ENCODE data around the gene HDAC2.
"Not testable (repeated sequence)": the region's sequence is repeated elsewhere in the genome, so short reads cannot be mapped to it uniquely, and the experiment has no call there.

Gene HDAC2

GRCh38 chr6:113970805-113971676 is at the start of gene HDAC2:
HDAC2 (minus strand) TSS chr6:113971148; CDS start chr6:113970908, 240 bp downstream.
- peak; percentile 45 for DNase-seq (ENCODE audit: low read depth)
- peak within 1 kb of the TSS; percentile 94 for H3K4me3 ChIP-seq (ENCODE audit: low read depth, low read length)

GRCh38 chr6:114020196-114020595 is 49.2 kb upstream of the HDAC2 start:
- no peak overlapping the region for H3K4me3 ChIP-seq (ENCODE audit: low read depth, low read length)
- no peak for DNase-seq (ENCODE audit: low read depth)

- DNase-seq (ENCODE audit: low read depth); H3K4me3 ChIP-seq (ENCODE audit: low read depth, low read length): not testable (repeated sequence)
These were observed 46.2 kb upstream of the HDAC2 start for GRCh38 chr6:114017146-114017545.

DNA sequence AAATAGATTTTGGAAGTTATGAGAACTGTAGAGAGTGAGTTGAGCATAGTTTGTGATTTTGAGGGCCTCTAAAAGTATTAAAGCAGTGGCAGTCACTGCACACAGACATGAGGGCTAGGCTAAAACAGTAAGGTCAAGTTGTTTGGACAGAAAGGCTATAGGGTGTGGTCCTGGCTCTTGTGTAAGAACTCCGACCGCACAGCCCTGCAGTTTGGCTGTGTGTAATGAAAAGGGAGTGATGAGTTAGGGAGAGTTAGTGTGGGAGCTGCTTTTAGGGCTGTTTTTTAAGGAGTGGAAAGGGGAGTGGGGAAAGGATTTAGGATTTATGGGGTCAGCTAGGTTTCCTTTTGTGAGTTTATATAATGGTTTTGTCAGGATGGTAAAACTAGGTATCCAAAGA is 43.2 kb upstream of the HDAC2 start:
- DNase-seq (ENCODE audit: low read depth); H3K4me3 ChIP-seq (ENCODE audit: low read depth, low read length): not testable (repeated sequence)

GRCh38 chr6:114011486-114011885 is 40.5 kb upstream of the HDAC2 start:
- DNase-seq (ENCODE audit: low read depth); H3K4me3 ChIP-seq (ENCODE audit: low read depth, low read length): not testable (repeated sequence)

- no peak for DNase-seq (ENCODE audit: low read depth)
- H3K4me3 ChIP-seq (ENCODE audit: low read depth, low read length): no peak overlapping the region
These were observed 39.6 kb upstream of the HDAC2 start for GRCh38 chr6:114010540-114010939.

DNA sequence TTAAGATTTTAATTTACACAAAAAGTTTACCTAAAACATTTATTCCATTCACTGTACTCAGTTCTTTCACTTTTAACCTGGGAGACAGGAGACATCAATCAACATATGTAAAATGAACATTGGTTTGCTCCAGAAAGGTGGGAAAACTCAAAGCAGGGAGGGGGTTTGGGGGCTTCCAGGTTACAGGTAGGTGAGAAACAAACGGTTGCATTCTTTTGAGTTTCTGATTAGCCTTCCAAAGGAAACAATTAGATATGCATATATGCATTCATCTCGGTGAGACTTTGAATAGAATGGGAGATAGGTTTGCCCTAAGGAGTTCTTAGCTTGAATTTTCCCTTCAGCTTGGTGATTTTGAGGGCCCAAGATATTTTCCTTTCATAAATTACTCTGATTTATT is 38.2 kb upstream of the HDAC2 start:
- H3K4me3 ChIP-seq (ENCODE audit: low read depth, low read length): no peak overlapping the region
- no peak for DNase-seq (ENCODE audit: low read depth)

DNA sequence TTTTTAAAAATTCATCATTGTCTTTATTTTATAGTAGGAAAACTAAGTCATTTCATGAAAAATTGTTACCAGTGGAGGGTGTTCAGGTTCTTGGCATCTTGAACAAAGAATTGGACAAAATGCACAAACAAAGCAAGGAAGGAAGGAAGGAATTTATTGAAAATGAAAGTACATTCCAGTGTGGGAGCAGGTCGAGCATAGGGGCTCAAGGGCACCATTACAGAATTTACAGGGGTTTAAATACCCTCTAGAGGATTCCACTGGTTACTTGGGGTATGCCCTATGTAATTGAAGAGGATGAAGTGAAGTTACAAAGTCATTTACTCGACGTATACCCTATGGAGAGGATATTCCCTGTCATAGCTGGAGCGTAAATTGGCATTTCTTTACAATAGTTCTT is 37.4 kb upstream of the HDAC2 start:
- DNase-seq (ENCODE audit: low read depth): no peak
- H3K4me3 ChIP-seq (ENCODE audit: low read depth, low read length): no peak overlapping the region

- H3K4me3 ChIP-seq (ENCODE audit: low read depth, low read length): no peak overlapping the region
- DNase-seq (ENCODE audit: low read depth): no peak
These were observed 36.6 kb upstream of the HDAC2 start for GRCh38 chr6:114007516-114007915.

- no peak overlapping the region for H3K4me3 ChIP-seq (ENCODE audit: low read depth, low read length)
- no peak for DNase-seq (ENCODE audit: low read depth)
These were observed 30.4 kb upstream of the HDAC2 start for GRCh38 chr6:114001354-114001753.

DNA sequence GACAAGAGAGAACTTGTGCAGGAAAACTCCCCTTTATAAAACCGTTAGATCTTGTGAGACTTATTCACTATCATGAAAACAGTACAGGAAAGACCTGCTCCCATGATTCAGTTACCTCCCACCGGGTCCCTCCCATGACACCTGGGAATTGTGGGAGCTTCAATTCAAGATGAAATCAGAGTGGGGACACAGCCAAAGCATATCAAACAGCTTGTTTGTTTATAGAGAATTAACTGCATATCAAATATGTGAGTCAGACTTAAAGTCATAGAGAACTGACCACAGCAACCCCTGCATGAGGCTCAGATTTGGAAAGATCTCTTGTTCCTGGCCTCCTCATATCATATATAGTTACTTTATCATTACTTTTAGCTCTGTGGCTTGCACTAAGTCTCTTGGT is 29.1 kb upstream of the HDAC2 start:
- no peak overlapping the region for H3K4me3 ChIP-seq (ENCODE audit: low read depth, low read length)
- peak; percentile 27 for DNase-seq (ENCODE audit: low read depth)

DNA sequence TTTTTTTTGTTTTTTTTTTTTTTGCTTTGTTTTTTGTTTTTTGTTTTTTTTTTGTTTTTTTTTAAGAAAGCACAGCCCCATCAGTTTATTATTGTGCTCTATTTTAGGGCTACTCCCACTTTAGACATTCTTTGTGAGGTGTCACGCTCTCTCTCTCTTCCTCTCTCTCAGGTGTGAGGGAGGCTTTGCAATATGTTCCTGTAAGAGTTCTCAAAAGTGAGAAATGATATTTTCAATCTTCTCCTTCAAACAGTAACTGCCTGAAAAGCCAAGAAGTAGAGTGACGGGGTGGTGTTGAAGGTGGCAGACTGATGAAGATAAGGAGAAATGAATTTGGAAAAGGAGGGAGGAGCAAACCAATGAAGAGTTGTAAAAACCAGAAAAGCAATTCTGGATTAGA is 28.3 kb upstream of the HDAC2 start:
- no peak for DNase-seq (ENCODE audit: low read depth)
- no peak overlapping the region for H3K4me3 ChIP-seq (ENCODE audit: low read depth, low read length)

DNA sequence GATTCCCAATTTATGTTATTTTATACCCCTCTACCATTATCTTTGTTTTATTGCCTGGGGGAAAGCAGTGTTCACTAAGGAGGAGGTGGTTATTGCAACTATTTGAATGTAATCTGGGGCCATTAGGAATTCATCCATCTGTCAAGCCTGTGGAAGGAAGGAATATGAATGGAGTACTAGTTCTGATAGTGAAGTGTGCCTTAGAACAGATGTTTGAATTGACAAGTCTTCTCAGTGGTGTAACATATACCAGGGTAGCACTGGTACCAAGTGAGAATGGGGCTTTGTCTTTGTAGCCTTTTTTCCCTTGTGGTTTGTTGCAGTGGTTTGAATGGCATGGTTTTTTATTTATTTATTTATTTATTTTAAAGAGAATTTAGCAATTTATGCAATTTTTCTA is 27.9 kb upstream of the HDAC2 start:
- no peak for DNase-seq (ENCODE audit: low read depth)
- H3K4me3 ChIP-seq (ENCODE audit: low read depth, low read length): no peak overlapping the region

GRCh38 chr6:113997116-113997515 is 26.2 kb upstream of the HDAC2 start:
- DNase-seq (ENCODE audit: low read depth): peak; percentile 57
- H3K4me3 ChIP-seq (ENCODE audit: low read depth, low read length): no peak overlapping the region

GRCh38 chr6:113995634-113996033 is 24.7 kb upstream of the HDAC2 start:
- DNase-seq (ENCODE audit: low read depth): peak; percentile 96
- no peak overlapping the region for H3K4me3 ChIP-seq (ENCODE audit: low read depth, low read length)

GRCh38 chr6:113994934-113995342 is 24.0 kb upstream of the HDAC2 start:
- peak; percentile 77 for DNase-seq (ENCODE audit: low read depth)
- no peak overlapping the region for H3K4me3 ChIP-seq (ENCODE audit: low read depth, low read length)

DNA sequence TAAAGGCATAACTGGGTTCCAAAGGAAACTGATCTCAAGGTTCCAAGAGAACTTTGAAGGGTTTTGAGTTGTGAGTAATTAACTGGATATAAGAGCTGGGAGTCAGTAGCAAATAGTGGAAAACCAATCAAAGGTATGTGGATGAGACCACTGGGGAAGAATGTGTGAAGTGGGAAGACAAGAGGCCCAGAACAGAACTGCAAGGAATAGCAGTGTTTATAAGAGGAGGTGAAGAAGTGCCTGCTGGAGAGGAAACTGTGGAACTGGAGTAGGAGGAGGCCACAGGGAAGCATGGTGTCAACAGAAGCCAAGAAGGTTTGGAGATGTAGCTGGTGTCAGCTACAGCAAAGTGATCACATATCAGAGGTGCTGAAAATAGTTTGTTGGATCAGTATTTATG is 18.7 kb upstream of the HDAC2 start:
- no peak for DNase-seq (ENCODE audit: low read depth)
- H3K4me3 ChIP-seq (ENCODE audit: low read depth, low read length): no peak overlapping the region

DNA sequence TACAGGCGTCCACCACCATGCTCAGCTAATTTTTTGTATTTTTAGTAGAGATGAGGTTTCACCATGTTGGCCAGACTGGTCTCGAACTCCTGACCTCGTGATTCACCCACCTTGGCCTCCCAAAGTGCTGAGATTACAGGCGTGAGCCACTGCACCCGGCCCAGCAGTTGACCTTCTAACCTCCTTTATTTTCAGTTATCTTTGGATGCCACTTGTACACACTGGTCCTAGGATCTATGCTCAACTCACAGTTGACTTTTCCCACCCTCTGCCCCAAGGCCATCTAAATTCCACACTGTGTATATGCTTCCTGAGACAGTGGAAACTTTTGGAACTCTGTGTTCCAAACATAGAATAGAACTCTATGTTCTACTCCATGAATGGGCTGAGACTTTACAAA is 11.7 kb upstream of the HDAC2 start:
- not testable (repeated sequence) for H3K4me3 ChIP-seq (ENCODE audit: low read depth, low read length); DNase-seq (ENCODE audit: low read depth)

DNA sequence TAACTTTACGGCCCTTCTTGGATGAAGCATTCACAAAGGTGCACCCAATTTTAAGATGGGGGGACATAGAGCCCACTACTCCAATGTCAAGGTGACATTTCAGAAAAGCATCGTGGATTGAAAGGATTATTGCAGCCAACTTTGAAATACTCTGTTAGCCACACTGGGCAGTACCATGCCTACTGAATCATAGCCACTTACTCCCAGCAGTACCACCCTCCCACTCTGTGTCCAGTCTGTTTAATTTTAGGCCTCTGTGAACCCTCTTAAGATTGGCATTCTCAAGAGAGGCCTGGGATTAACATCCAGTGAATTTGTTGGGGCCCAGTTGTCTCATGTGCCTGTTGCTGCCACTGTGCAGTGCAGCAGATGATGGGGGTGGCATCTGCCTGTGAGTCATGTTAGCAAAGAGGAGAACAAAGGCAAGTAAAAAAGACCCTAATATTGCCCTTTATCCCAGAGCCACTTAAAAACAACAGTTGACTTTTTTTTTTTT is 11.2 kb upstream of the HDAC2 start:
- H3K4me3 ChIP-seq (ENCODE audit: low read depth, low read length): no peak overlapping the region
- no peak for DNase-seq (ENCODE audit: low read depth)

GRCh38 chr6:113980937-113981554 is 10.1 kb upstream of the HDAC2 start:
- no peak for DNase-seq (ENCODE audit: low read depth)

GRCh38 chr6:113979937-113980336 is 9.0 kb upstream of the HDAC2 start:
- DNase-seq (ENCODE audit: low read depth): no peak

More at GRCh38 chr6:113980937-113981554, 10.1 kb upstream of the HDAC2 start:
- no peak overlapping the region for H3K4me3 ChIP-seq (ENCODE audit: low read depth, low read length)

More at GRCh38 chr6:113979937-113980336, 9.0 kb upstream of the HDAC2 start:
- no peak overlapping the region for H3K4me3 ChIP-seq (ENCODE audit: low read depth, low read length)
